Activated naive CD8-positive, alpha-beta T cell treated with anti-CD3 and anti-CD28 coated beads for 36 hours (primary cell): ENCODE results near the gene FBXL19. TPM values are rescaled to one million over a fixed set of nuclear protein-coding genes. Genes with fewer than 3 reads are reported as not detected.
A peak's percentile ranks its signal among the peaks of the same experiment; 100 is the strongest.
"Not testable (repeated sequence)": the region's sequence is repeated elsewhere in the genome, so short reads cannot be mapped to it uniquely, and the experiment has no call there.

Source experiments
- DNase-seq: peaks from one replicate; pipeline ENCODE4 v3.0.0; 2021
- H3K27ac Mint-ChIP-seq: one replicate; pipeline ENCODE4 v1.8.0; 2022; ENCODE audit warnings: mild to moderate bottlenecking, moderate library complexity, mixed read lengths
- H3K27me3 Mint-ChIP-seq: one replicate; pipeline ENCODE4 v1.8.0; 2022; ENCODE audit warnings: mild to moderate bottlenecking, mixed read lengths
- H3K36me3 Mint-ChIP-seq: one replicate; pipeline ENCODE4 v1.8.0; 2021; ENCODE audit warnings: mild to moderate bottlenecking, mixed read lengths
- H3K4me1 Mint-ChIP-seq: one replicate; pipeline ENCODE4 v1.8.0; 2021; ENCODE audit warnings: mixed read lengths
- H3K4me3 Mint-ChIP-seq: one replicate; pipeline ENCODE4 v1.8.0; 2022; ENCODE audit warnings: mild to moderate bottlenecking, moderate library complexity, mixed read lengths
- H3K9me3 Mint-ChIP-seq: one replicate; pipeline ENCODE4 v1.8.0; 2022; ENCODE audit warnings: mixed read lengths
- total RNA-seq, 2 experiments: library from RNA; stranded (reverse); gene quantifications; one replicate each; pipeline ENCODE4 v1.2.3, GENCODE V29; 2021

Gene FBXL19
- total RNA-seq, 2 experiments from 2014 or later, result 24.9 to 27.0 TPM

GRCh38 chr16:30925632-30925987 lies 2.2 kb downstream of the FBXL19 start:
- Mint-ChIP-seq H3K27ac (no peak overlapping the region), H3K27me3 (no peaks in the 10 kb centered on the region), H3K4me1 (peaks cover 18% of the 10 kb centered on the region), H3K36me3 (peaks cover 4% of the 10 kb centered on the region), H3K9me3 (no peaks in the 10 kb centered on the region), H3K4me3 (no peak overlapping the region)
- DNase-seq, result no peak

- Mint-ChIP-seq H3K27me3 (no peaks in the 10 kb centered on the region), H3K27ac (peak overlapping the region; percentile 47), H3K4me3 (no peak overlapping the region), H3K9me3 (no peaks in the 10 kb centered on the region), H3K4me1 (peaks cover 18% of the 10 kb centered on the region), H3K36me3 (peaks cover 4% of the 10 kb centered on the region)
- no peak for DNase-seq
These were observed 2.8 kb downstream of the FBXL19 start for GRCh38 chr16:30925995-30926811.

GRCh38 chr16:30926937-30927788 lies 3.8 kb downstream of the FBXL19 start:
- Mint-ChIP-seq H3K4me1 (peaks cover 10% of the 10 kb centered on the region), H3K9me3 (no peaks in the 10 kb centered on the region)
- DNase-seq, result no peak

GRCh38 chr16:30927789-30928378 lies 4.5 kb downstream of the FBXL19 start:
- no peaks in the 10 kb centered on the region for H3K27me3 Mint-ChIP-seq
- peaks cover 8% of the 10 kb centered on the region for H3K4me1 Mint-ChIP-seq
- H3K27ac Mint-ChIP-seq, result no peak overlapping the region
- no peaks in the 10 kb centered on the region for H3K9me3 Mint-ChIP-seq
- DNase-seq, result peak; percentile 47
- peaks cover 4% of the 10 kb centered on the region for H3K36me3 Mint-ChIP-seq
- H3K4me3 Mint-ChIP-seq, result no peak overlapping the region

More at GRCh38 chr16:30926937-30927788, 3.8 kb downstream of the FBXL19 start:
- H3K4me3 Mint-ChIP-seq, result no peak overlapping the region
- no peak overlapping the region for H3K27ac Mint-ChIP-seq
- no peaks in the 10 kb centered on the region for H3K27me3 Mint-ChIP-seq
- H3K36me3 Mint-ChIP-seq, result peaks cover 4% of the 10 kb centered on the region

GRCh38 chr16:30928390-30928789 lies 5.0 kb downstream of the FBXL19 start:
- Mint-ChIP-seq H3K27ac (no peak overlapping the region), H3K27me3 (no peaks in the 10 kb centered on the region), H3K4me1 (peaks cover 8% of the 10 kb centered on the region), H3K9me3 (no peaks in the 10 kb centered on the region), H3K36me3 (peaks cover 4% of the 10 kb centered on the region), H3K4me3 (no peak overlapping the region)
- DNase-seq, result no peak

GRCh38 chr16:30929167-30929566 lies 5.8 kb downstream of the FBXL19 start:
- Mint-ChIP-seq H3K27ac (no peak overlapping the region), H3K36me3 (peaks cover 4% of the 10 kb centered on the region), H3K27me3 (no peaks in the 10 kb centered on the region), H3K4me1 (peaks cover 8% of the 10 kb centered on the region), H3K4me3 (no peak overlapping the region), H3K9me3 (no peaks in the 10 kb centered on the region)
- no peak for DNase-seq

- no peak overlapping the region for H3K4me3 Mint-ChIP-seq
- no peak overlapping the region for H3K27ac Mint-ChIP-seq
- peaks cover 4% of the 10 kb centered on the region for H3K36me3 Mint-ChIP-seq
- peaks cover 11% of the 10 kb centered on the region for H3K4me1 Mint-ChIP-seq
- no peaks in the 10 kb centered on the region for H3K27me3 Mint-ChIP-seq
- DNase-seq, result no peak
- H3K9me3 Mint-ChIP-seq, result no peaks in the 10 kb centered on the region
These were observed 6.8 kb downstream of the FBXL19 start for GRCh38 chr16:30930160-30930571.

GRCh38 chr16:30931068-30931650 lies 7.8 kb downstream of the FBXL19 start:
- Mint-ChIP-seq H3K4me1 (peaks cover 11% of the 10 kb centered on the region), H3K36me3 (peaks cover 2% of the 10 kb centered on the region), H3K27ac (no peak overlapping the region), H3K9me3 (no peaks in the 10 kb centered on the region), H3K27me3 (no peaks in the 10 kb centered on the region), H3K4me3 (no peak overlapping the region)
- DNase-seq, result no peak

GRCh38 chr16:30934827-30935557 lies 11.6 kb downstream of the FBXL19 start:
- H3K27ac Mint-ChIP-seq, result peak overlapping the region; percentile 32
- no peak overlapping the region for H3K4me3 Mint-ChIP-seq
- H3K4me1 Mint-ChIP-seq, result peaks cover 9% of the 10 kb centered on the region
- no peaks in the 10 kb centered on the region for H3K9me3 Mint-ChIP-seq
- no peaks in the 10 kb centered on the region for H3K27me3 Mint-ChIP-seq
- peaks cover 2% of the 10 kb centered on the region for H3K36me3 Mint-ChIP-seq
- DNase-seq, result peak; percentile 38

- Mint-ChIP-seq H3K4me3 (no peak overlapping the region), H3K9me3 (no peaks in the 10 kb centered on the region), H3K4me1 (peaks cover 21% of the 10 kb centered on the region), H3K27me3 (no peaks in the 10 kb centered on the region), H3K36me3 (peaks cover 2% of the 10 kb centered on the region), H3K27ac (no peak overlapping the region)
- no peak for DNase-seq
These were observed 14.3 kb downstream of the FBXL19 start for GRCh38 chr16:30937692-30938091.

- not testable (repeated sequence) for H3K9me3 Mint-ChIP-seq, H3K27me3 Mint-ChIP-seq, DNase-seq, H3K27ac Mint-ChIP-seq, H3K4me3 Mint-ChIP-seq
- Mint-ChIP-seq H3K4me1 (peaks cover 21% of the 10 kb centered on the region), H3K36me3 (peaks cover 10% of the 10 kb centered on the region)
These were observed 16.2 kb downstream of the FBXL19 start for GRCh38 chr16:30939571-30939970.

- Mint-ChIP-seq H3K9me3 (no peaks in the 10 kb centered on the region), H3K4me1 (peaks cover 13% of the 10 kb centered on the region), H3K4me3 (peak overlapping the region; percentile 30), H3K27me3 (no peaks in the 10 kb centered on the region), H3K27ac (peak overlapping the region; percentile 40), H3K36me3 (peaks cover 11% of the 10 kb centered on the region)
- DNase-seq, result peak; percentile 71
These were observed 18.4 kb downstream of the FBXL19 start for GRCh38 chr16:30941600-30942425.

- H3K36me3 Mint-ChIP-seq, result peaks cover 12% of the 10 kb centered on the region
- peak overlapping the region; percentile 40 for H3K27ac Mint-ChIP-seq
- peaks cover 13% of the 10 kb centered on the region for H3K4me1 Mint-ChIP-seq
- no peak overlapping the region for H3K4me3 Mint-ChIP-seq
- no peaks in the 10 kb centered on the region for H3K9me3 Mint-ChIP-seq
- H3K27me3 Mint-ChIP-seq, result no peaks in the 10 kb centered on the region
- DNase-seq, result no peak
These were observed 19.0 kb downstream of the FBXL19 start for GRCh38 chr16:30942426-30942806.

- peaks cover 12% of the 10 kb centered on the region for H3K36me3 Mint-ChIP-seq
- H3K9me3 Mint-ChIP-seq, result no peaks in the 10 kb centered on the region
- peaks cover 13% of the 10 kb centered on the region for H3K4me1 Mint-ChIP-seq
- no peaks in the 10 kb centered on the region for H3K27me3 Mint-ChIP-seq
- H3K4me3 Mint-ChIP-seq, result no peak overlapping the region
- no peak overlapping the region for H3K27ac Mint-ChIP-seq
- DNase-seq, result no peak
These were observed 21.0 kb downstream of the FBXL19 start for GRCh38 chr16:30944352-30944751.
